Measurements from ENCODE around the gene INO80.

DNA sequence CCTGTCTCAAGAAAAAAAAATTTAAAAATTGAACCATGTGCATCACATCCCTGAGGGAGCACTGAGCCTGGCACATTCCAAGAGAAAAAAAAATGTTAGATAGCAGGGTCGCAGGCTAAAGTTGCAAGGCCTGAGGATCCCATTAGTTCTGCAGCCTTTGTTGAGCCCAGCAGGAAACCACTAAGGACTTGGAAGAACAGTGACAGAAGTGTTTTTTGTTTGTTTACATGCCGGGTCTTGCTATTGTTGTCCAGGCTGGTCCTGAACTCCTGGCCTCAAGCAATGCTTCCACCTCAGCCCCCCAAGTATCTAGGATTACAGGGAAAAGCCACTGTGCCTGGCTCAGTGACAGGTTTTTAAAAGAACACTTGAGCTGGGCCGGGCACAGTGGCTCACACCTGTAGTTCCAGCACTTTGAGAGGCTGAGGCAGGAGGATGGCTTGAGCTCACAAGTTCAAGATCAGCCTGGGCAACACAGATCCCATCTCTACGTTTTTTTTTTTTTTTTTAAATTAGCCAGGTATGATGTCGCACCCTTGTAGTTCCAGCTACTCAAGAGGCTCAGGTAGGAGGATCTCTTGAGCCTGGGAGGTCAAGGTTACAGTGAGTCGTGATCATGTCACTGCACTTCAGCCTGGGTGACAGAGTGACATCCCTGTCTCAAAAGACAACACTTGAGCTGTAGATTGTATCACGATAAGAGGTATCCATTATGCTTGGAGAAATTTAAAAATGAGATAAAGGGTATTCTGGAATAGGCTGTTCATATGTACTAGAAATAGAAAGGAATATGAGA, 147.6 kb downstream of the INO80 start:
- TF ChIP-seq, protein P1, sequence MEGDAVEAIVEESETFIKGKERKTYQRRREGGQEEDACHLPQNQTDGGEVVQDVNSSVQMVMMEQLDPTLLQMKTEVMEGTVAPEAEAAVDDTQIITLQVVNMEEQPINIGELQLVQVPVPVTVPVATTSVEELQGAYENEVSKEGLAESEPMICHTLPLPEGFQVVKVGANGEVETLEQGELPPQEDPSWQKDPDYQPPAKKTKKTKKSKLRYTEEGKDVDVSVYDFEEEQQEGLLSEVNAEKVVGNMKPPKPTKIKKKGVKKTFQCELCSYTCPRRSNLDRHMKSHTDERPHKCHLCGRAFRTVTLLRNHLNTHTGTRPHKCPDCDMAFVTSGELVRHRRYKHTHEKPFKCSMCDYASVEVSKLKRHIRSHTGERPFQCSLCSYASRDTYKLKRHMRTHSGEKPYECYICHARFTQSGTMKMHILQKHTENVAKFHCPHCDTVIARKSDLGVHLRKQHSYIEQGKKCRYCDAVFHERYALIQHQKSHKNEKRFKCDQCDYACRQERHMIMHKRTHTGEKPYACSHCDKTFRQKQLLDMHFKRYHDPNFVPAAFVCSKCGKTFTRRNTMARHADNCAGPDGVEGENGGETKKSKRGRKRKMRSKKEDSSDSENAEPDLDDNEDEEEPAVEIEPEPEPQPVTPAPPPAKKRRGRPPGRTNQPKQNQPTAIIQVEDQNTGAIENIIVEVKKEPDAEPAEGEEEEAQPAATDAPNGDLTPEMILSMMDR (IDR thresholded peaks at IDR 0.05) = no peak
- TF ChIP-seq POLR2A (IDR thresholded peaks at IDR 0.05) = no peak
